Activated T-cell treated with anti-CD3 and anti-CD28 coated beads for 48 hours (primary cell): ENCODE results near the gene ADAMTS2.
A peak's percentile ranks its signal among the peaks of the same experiment; 100 is the strongest.

Source experiments
- DNase-seq: peaks from one replicate; pipeline ENCODE4 v3.0.0-alpha.2; 2020; ENCODE audit warnings: low read depth

The ADAMTS2 gene

GRCh38 chr5:179176571-179177230 lies 168.6 kb downstream of the ADAMTS2 start:
- no peak for DNase-seq

- no peak for DNase-seq
Measured at GRCh38 chr5:179176166-179176565, 169.1 kb downstream of the ADAMTS2 start.

- DNase-seq, result no peak
Measured at GRCh38 chr5:179171816-179172745, 173.2 kb downstream of the ADAMTS2 start.

DNA sequence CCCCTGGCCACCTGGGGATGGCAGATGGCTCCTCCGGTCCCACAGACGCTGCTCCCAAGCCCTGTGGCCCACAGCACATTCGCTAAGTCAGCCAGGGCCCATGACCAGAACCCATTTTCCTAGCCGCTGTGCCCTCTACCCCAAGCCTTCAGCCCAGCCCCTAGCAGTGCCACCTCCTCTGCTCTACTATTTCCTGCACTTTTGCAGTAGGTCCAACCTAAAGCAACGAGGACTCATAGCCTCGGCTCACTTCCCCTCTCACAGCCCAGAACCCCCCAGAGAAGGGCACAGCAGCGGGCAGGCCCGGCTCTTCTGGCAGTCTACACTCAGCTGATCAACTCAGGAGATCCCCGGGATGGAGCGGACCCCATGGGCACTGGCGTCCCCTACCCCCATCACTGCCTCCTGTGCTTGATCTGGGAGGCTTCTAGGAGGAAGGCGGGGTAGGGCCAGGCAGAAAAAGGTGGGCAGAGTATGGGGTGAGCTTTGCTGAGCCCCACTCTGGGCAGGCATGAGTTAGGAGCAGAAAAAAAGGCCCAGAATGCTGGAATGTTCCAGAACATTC lies 173.9 kb downstream of the ADAMTS2 start:
- DNase-seq, result no peak

DNA sequence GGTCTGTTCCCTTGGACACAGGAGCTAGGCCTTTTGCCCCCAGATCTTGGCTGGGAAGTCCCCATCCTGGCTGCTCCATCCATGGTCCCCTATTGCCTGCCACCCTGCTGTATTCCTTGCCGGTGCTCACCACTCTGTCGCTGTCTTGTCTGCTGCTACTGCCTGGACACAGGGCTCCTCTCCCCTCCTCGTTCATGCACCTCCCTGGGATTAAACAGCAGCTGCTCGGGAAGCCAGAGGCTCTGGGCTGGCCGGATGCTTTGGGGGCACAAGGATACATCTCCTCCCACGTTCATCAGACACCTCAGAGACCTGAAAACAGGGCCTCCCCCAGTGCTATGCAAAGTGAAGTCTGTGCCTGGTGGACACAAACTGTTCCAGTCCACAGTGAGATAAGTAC lies 174.7 kb downstream of the ADAMTS2 start:
- DNase-seq, result no peak

- DNase-seq, result no peak
Measured at GRCh38 chr5:179169836-179170235, 175.4 kb downstream of the ADAMTS2 start.

DNA sequence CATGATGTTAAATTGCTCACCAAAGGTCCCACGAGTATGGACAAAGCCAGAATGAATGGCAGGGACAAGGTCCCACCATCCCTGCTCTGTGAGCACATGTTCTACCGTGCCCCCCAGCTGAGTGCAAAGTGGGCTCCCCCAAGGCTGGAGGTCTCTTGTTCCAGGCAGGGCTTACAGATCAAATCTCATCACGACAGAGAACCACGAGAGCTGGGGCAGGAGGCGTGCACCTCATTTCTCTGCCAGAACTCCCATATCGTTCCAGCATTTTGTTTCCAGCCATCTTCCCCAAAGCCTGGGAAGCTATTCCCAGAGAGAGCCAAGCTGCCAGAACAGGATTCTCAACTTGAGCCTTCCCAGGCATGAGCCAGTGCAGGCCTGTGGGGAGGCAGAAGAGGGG lies 176.6 kb downstream of the ADAMTS2 start:
- no peak for DNase-seq

DNA sequence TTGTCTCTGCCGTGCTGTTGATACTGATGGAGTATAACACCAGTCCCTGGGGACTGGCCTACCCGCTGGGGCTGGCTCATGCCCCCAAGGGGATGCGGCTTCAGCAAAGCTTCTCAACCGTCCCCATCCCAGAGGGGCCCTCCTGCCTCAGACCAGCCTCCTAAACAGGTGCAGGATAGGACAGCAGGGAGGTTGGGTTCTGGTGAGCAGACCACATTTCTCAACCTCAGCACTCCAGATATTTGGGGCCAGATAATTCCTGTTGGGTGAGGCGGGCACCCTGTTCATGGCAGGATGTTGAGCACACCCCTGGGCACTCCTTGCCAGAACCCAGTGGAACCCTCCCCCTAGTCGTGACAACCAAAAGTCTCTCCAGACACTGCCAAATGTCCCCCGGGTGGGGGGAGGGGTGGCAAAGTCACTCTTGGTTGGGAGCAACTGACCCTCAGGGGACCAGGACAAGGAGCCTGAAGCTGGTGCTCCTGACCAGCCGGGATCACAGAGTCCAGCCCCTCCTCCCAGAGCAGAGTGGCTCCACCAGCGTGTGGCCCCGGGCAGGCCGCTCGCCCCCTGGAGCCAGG lies 177.3 kb downstream of the ADAMTS2 start:
- DNase-seq, result no peak

- peak; percentile 66 for DNase-seq
Measured at GRCh38 chr5:179166886-179167841, 178.1 kb downstream of the ADAMTS2 start.

DNA sequence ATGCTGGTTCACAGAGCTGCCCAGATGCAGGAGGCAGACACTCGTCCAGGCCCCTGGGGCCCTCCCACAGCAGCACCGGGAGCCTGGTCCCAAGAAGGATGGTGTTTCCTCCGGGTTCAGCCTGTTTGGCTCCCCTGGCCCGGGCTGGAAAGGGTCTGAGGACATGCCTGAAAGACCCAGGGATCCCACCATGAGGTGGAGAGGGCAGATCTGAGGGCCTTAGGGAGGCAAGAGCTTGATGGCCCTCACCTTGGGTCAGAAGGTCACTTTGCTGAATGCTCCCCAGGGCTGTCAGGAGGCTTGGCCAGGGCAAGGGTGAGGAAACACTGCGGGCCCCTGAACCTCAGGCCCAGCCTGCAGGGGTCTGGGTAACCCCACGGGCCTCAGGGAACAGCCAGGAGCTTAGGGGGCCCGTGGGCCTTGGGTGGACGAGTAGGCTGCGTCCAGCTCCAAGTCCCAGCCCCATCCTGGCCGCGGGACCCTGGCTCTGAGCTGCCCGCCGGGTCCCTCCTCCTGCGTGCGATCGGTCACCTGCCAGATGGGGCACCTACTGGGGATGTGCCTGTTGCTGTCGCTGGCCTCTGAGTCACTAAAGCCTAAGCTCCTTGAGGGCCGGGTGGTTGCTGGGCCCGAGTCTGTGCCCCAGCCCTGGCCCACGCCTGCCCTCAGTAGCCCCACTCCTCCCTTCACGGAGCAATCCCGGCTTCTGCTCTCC lies 178.9 kb downstream of the ADAMTS2 start:
- DNase-seq, result no peak

DNA sequence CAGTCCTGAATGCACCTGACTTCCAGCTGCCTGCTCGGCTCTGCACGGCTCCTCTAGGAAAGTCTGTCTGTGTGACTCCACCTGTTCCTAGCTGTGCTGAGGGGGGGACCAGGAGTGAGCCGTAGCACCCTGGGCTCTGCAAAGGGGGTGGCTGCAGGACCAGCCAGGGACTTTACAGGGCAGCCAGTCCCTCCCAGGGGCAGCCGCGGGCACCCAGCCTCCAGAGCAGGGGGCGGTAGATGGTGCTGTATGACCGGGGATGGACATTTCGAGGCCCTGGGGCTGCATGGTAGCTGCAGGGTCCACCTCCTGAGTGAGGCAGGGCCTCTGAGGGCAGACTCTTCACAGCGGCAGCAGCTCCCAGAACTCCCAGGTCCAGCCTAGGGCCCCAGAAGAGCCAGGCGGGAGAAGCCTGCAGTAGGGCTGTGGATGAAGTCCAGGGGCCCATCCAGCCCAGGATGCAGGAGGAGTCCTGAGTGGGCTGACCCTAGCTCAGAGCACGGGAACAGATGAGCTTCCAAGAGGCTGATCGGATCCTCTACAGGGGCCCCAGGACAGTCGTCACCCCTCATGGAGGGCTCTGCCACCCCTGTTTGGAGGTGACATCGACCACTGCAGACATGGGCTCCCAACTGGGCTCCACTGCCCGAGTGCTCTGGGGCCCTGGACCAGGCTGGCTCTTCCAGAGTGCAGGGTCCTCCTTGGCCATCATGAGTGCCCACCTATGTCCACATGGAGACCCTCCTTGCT lies 179.7 kb downstream of the ADAMTS2 start:
- no peak for DNase-seq

GRCh38 chr5:179164331-179165311 lies 180.6 kb downstream of the ADAMTS2 start:
- DNase-seq, result no peak

- DNase-seq, result no peak
Measured at GRCh38 chr5:179163236-179164155, 181.8 kb downstream of the ADAMTS2 start.

GRCh38 chr5:179162351-179163235 lies 182.7 kb downstream of the ADAMTS2 start:
- DNase-seq, result no peak

DNA sequence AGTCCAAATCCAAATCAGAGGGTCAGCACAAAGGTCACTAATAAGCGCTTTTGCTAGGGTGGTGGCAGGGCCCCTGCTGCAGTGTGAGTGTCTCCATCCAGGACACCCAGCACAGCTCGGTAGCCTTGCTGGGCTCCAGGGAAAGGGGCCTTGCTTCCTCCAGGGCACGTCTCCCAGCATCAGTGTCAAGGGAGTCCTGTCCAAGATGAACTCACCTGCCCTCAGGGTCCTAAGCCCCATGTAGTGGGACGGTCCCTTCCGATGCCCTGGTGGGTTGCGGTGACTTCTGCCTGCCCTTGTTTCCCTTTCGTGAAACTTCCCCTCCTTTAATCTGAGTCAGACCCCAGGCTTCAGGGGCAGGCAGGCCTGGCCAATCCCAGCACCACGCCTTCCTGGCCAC lies 183.4 kb downstream of the ADAMTS2 start:
- no peak for DNase-seq

GRCh38 chr5:179160584-179160983 lies 184.7 kb downstream of the ADAMTS2 start:
- no peak for DNase-seq

DNA sequence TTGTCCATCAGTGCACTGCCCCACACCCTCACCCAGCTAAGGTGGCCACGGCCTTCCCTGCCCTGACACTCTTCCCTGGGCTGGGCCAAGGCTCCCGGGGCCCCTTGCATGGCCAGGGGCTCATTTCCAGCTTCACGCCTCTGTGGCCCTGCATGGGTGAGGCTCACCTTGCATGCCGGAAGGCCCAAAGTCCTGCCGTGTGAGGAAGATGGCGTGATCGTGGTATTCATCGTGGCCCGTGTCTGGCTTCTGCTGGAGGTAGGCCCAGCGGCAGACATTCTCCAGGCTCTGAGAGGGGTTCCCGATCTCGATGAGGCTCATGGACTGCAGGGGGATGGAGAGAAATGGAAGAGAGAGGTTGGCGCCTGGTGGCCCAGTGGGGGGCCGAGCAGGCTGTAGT lies 186.7 kb downstream of the ADAMTS2 start:
- DNase-seq, result no peak
